Nephron progenitor cell (in vitro differentiated cells): ENCODE results near the gene PAX7.

Experiments used
- DNase-seq: peaks from one replicate; pipeline ENCODE4 v3.0.0; 2021
- H3K27ac Mint-ChIP-seq: 2 replicates; pipeline ENCODE4 v1.8.0; 2021; ENCODE audit warnings: mild to moderate bottlenecking, moderate library complexity, mixed read lengths
- H3K27me3 Mint-ChIP-seq: 2 replicates; pipeline ENCODE4 v1.8.0; 2021; ENCODE audit warnings: mild to moderate bottlenecking, low read depth, mixed read lengths; ENCODE audit not compliant: poor library complexity
- H3K36me3 Mint-ChIP-seq: 2 replicates; pipeline ENCODE4 v1.8.0; 2021; ENCODE audit warnings: low read depth, mixed read lengths
- H3K4me1 Mint-ChIP-seq: 2 replicates; pipeline ENCODE4 v1.8.0; 2021; ENCODE audit warnings: mixed read lengths
- H3K4me3 Mint-ChIP-seq: 2 replicates; pipeline ENCODE4 v1.8.0; 2021; ENCODE audit warnings: mild to moderate bottlenecking, moderate library complexity, mixed read lengths
- H3K9me3 Mint-ChIP-seq: 2 replicates; pipeline ENCODE4 v1.8.0; 2021; ENCODE audit warnings: mild to moderate bottlenecking, moderate library complexity, mixed read lengths
- TF ChIP-seq, protein P1 (sequence below): fragments of 200-600 bp; sonication (generic); IDR thresholded peaks from 2 replicates; pipeline ENCODE4 v1.5.0; 2021; ENCODE audit warnings: antibody characterized with exemption

PAX7 gene

DNA sequence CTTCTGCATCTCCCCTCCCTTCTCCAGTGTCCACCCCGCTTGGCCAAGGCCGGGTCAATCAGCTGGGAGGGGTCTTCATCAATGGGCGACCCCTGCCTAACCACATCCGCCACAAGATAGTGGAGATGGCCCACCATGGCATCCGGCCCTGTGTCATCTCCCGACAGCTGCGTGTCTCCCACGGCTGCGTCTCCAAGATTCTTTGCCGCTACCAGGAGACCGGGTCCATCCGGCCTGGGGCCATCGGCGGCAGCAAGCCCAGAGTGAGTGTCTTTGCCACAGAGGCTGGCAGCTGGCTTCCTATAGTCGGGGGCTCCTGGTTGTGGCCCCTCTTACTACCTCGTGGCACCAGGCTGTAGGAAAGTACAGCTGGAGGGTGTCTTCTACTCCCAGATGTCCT is 3.6 kb downstream of the PAX7 start:
- DNase-seq = no peak
- Mint-ChIP-seq H3K4me1 (peaks cover 69% of the 10 kb centered on the region), H3K4me3 (no peak overlapping the region), H3K27me3 (peaks cover 100% of the 10 kb centered on the region), H3K9me3 (no peaks in the 10 kb centered on the region), H3K27ac (no peak overlapping the region), H3K36me3 (no peaks in the 10 kb centered on the region)
- TF ChIP-seq, protein P1, sequence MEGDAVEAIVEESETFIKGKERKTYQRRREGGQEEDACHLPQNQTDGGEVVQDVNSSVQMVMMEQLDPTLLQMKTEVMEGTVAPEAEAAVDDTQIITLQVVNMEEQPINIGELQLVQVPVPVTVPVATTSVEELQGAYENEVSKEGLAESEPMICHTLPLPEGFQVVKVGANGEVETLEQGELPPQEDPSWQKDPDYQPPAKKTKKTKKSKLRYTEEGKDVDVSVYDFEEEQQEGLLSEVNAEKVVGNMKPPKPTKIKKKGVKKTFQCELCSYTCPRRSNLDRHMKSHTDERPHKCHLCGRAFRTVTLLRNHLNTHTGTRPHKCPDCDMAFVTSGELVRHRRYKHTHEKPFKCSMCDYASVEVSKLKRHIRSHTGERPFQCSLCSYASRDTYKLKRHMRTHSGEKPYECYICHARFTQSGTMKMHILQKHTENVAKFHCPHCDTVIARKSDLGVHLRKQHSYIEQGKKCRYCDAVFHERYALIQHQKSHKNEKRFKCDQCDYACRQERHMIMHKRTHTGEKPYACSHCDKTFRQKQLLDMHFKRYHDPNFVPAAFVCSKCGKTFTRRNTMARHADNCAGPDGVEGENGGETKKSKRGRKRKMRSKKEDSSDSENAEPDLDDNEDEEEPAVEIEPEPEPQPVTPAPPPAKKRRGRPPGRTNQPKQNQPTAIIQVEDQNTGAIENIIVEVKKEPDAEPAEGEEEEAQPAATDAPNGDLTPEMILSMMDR = no peak

DNA sequence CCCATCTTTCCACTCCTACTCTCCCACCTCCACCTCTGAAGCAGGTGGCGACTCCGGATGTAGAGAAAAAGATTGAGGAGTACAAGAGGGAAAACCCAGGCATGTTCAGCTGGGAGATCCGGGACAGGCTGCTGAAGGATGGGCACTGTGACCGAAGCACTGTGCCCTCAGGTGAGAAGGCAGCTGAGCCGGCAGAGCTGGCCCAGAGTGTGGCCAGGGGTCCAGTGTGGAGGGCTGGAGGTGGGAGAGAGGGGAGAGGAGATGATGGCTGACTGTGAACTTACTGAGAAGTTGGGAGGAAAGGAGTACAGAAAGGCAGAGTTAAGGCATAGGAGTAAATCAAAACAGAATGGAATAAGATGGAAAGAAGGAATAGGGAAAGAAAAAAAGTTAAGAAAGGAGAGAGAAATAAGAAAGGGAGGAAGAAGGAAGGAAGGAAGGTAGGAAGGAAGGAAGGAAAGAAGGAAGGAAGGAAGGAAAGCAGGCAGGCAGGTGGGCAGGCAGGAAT is 4.5 kb downstream of the PAX7 start:
- Mint-ChIP-seq H3K4me3 (no peak overlapping the region), H3K36me3 (no peaks in the 10 kb centered on the region), H3K27me3 (peaks cover 100% of the 10 kb centered on the region), H3K4me1 (peaks cover 72% of the 10 kb centered on the region), H3K9me3 (no peaks in the 10 kb centered on the region), H3K27ac (no peak overlapping the region)
- DNase-seq = no peak
- TF ChIP-seq, protein P1 = no peak

DNA sequence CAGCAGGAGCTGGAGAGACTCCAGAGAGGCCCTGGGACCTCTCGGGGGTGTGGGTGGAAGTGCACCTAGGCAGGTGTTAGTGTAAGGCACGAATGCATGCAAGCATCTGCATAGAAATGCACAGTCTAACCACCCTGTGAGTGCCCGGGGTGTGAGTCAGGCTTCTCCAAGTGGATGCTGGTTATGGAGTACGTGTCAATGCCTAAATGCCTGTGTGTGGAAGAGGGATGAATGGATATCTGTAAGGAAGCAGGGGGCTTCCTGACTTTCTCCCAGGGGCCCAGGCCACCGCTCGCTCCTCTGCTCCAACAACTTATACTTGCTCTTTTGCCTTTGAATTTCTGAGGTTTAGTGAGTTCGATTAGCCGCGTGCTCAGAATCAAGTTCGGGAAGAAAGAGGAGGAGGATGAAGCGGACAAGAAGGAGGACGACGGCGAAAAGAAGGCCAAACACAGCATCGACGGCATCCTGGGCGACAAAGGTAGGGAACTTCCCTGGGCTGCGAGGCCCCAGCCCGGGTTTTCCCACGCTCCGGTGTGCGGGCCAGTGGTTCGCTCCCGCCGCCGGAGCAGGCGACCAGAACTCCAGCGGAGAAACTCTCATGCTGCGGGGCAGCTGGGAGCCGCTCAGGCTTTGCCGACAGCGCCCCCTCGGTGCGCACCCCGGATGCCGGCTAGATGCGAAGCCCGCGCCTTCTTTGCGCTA is 5.4 kb downstream of the PAX7 start:
- no peaks in the 10 kb centered on the region for H3K36me3 Mint-ChIP-seq
- peaks cover 100% of the 10 kb centered on the region for H3K27me3 Mint-ChIP-seq
- TF ChIP-seq, protein P1 = peak; percentile 16
- DNase-seq = peak; percentile 65
- H3K27ac Mint-ChIP-seq = no peak overlapping the region
- peaks cover 72% of the 10 kb centered on the region for H3K4me1 Mint-ChIP-seq
- no peak overlapping the region for H3K4me3 Mint-ChIP-seq
- no peaks in the 10 kb centered on the region for H3K9me3 Mint-ChIP-seq

DNA sequence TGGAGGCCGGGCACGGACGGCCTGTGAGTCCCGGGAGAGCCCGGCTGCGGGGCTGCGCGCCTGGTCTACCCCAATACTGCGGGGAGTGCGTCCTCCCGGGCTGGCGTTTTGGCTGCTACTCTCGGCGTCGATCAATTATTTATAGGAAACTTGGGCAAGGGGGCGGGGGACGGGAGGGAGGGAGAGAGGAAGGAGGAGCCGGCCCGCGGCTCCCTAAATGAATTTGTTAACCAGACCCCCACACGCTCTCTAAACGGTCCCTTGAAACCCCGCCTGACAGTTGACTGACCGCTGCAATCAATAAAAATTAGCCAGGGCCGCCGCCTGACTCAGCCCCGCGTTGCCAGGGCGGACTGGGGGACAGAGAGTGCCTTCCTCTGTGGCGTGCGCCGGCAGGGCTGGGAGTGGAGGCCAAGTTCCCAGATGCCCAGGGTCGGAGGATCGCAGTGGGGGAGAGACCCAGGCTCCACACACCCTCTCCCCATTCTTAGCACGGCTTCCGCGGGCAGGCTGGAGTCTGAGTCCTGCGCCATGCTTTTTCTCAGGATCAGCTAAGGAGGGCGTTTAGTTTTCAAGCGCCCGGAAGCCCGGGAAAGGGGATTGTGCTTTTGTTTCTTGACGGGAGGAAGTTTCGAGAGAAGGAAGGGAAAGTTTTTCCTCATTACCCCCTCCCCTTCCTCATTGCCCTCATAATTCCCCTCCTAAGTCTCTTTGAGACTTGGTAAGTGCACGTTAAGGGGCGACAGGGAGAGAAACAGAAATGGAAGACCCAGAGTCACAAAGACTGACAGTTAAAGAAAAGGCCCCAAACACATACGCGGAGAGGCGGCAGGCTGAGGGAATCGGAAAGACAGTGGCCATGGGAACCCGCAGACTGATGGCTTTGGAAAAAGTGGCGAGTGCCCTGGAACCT is 6.2 kb downstream of the PAX7 start:
- DNase-seq = no peak
- Mint-ChIP-seq H3K4me1 (peaks cover 74% of the 10 kb centered on the region), H3K9me3 (no peaks in the 10 kb centered on the region), H3K36me3 (no peaks in the 10 kb centered on the region), H3K4me3 (peak overlapping the region; percentile 24), H3K27ac (no peak overlapping the region), H3K27me3 (peaks cover 100% of the 10 kb centered on the region)
- TF ChIP-seq, protein P1 = no peak

DNA sequence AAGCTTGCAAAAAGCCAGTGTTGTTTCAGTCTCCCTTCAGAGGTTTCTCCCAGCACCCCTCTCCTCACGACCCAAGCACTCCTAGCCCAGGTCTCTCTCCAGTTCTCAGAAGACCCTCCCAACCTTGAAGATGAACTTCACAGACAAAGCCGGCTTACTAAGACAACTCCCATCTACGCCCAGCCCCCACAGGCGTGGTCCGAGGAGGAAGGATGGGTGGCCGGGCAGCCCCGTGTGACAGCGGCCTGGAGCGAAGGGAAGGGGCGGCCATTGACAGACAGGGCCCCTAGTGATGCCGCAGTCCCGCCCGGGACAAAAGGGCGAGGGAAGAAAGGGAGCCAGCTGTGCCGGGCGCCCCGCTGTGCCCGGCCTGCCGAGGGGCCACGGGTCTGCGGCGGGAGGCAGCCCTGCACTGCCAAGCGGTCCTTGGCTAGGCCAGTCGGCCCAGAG is 6.9 kb downstream of the PAX7 start:
- peaks cover 73% of the 10 kb centered on the region for H3K4me1 Mint-ChIP-seq
- no peak for DNase-seq
- no peaks in the 10 kb centered on the region for H3K36me3 Mint-ChIP-seq
- TF ChIP-seq, protein P1 = no peak
- H3K27ac Mint-ChIP-seq = no peak overlapping the region
- H3K9me3 Mint-ChIP-seq = no peaks in the 10 kb centered on the region
- peaks cover 100% of the 10 kb centered on the region for H3K27me3 Mint-ChIP-seq
- no peak overlapping the region for H3K4me3 Mint-ChIP-seq
